Thymus (tissue), 11 donors: Measurements from ENCODE around the gene GSAP. TPM values are rescaled to one million over a fixed set of nuclear protein-coding genes. Genes with fewer than 3 reads are reported as not detected.
"Not testable (repeated sequence)": the region's sequence is repeated elsewhere in the genome, so short reads cannot be mapped to it uniquely, and the experiment has no call there.

ENCODE experiments used
- DNase-seq, 9 donors: peaks; one replicate each; pipeline ENCODE4 v3.0.0-alpha.2; 2013; ENCODE audit warnings: low spot score in 9 of 9, low read depth in 6 of 9, missing footprints in 1 of 9
- H3K27ac ChIP-seq, 2 donors: one replicate each; pipeline ENCODE4 v1.5.1; 2013; ENCODE audit warnings: control low read depth in 1 of 2, low read depth in 1 of 2, low read length in 1 of 2, mild to moderate bottlenecking in 1 of 2, moderate library complexity in 1 of 2
- H3K27me3 ChIP-seq, 2 donors: one replicate each; pipeline ENCODE4 v1.5.1; 2013; ENCODE audit warnings: low read length in 1 of 2; ENCODE audit not compliant: control insufficient read depth in 2 of 2, insufficient read depth in 1 of 2
- H3K36me3 ChIP-seq, 2 donors: one replicate each; pipeline ENCODE4 v1.5.1; 2013; ENCODE audit warnings: low read length in 1 of 2, mild to moderate bottlenecking in 1 of 2, moderate library complexity in 1 of 2; ENCODE audit not compliant: control insufficient read depth in 2 of 2, insufficient read depth in 2 of 2
- H3K4me1 ChIP-seq, 2 donors: one replicate each; pipeline ENCODE4 v1.5.1; 2013; ENCODE audit warnings: low read length in 2 of 2; ENCODE audit not compliant: control insufficient read depth in 2 of 2, insufficient read depth in 2 of 2
- H3K4me3 ChIP-seq, 2 donors: one replicate each; pipeline ENCODE4 v1.5.1; 2013; ENCODE audit warnings: low read length in 2 of 2, control low read depth in 1 of 2, mild to moderate bottlenecking in 1 of 2
- H3K9me3 ChIP-seq, 2 donors: one replicate each; pipeline ENCODE4 v1.5.1; 2013; ENCODE audit warnings: low read length in 1 of 2, mild to moderate bottlenecking in 1 of 2; ENCODE audit not compliant: control insufficient read depth in 2 of 2, insufficient read depth in 1 of 2
- WGBS: extraction: QIAGEN DNeasy Blood & Tissue Kit; methylation state at CpG from one replicate; pipeline ENCODE4 v1.1.7; 2013; 5-methylcytosine and 5-hydroxymethylcytosine counted together
- polyA plus RNA-seq: library from polyadenylated mRNA; stranded (reverse); fragments of 200-250 nt; gene quantifications from one replicate; pipeline ENCODE4 v1.2.3, GENCODE V29; 2013
- total RNA-seq: library from RNA; stranded (reverse); fragments of 120-200 nt; gene quantifications from one replicate; pipeline ENCODE4 v1.2.4, GENCODE V29; 2013
- donor health status: healthy.

The GSAP gene
- total and polyA plus RNA-seq, 2 donors, result 12.4 to 29.7 TPM

DNA sequence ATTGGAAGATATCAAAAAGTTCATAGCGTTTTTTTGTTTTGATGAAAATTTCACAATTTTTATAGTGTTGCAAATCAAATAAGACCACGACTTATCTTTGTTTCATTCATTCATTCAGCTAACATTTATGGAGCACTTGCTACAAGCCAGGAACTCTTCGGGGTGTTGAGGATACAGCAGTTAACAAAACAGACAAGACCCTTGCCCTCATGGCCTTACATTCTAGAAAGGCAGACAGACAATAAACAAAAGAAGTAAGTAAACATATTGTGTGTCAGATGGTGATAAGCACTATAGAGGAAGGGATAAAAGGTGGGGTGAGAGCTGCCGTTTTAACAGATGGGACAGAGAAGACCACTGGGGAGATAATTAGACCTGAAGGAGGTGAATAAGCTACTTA lies 41.6 kb upstream of the GSAP start:
- Histone ChIP-seq H3K4me3 (no peak overlapping the region), H3K36me3 (no peaks in the 10 kb centered on the region), H3K27ac (no peak overlapping the region), H3K27me3 (no peaks in the 10 kb centered on the region), H3K4me1 (no peaks in the 10 kb centered on the region), H3K9me3 (peaks cover 0 to 4% of the 10 kb centered on the region in 2 donors)
- WGBS, result 95% methylated on average over 4 of the region's 4 CpGs
- no peak for DNase-seq

GRCh38 chr7:77456696-77457095 lies 40.5 kb upstream of the GSAP start:
- 51% methylated on average over 4 of the region's 4 CpGs for WGBS
- H3K27ac ChIP-seq, result no peak overlapping the region
- peaks cover 0 to 4% of the 10 kb centered on the region in 2 donors for H3K9me3 ChIP-seq
- no peaks in the 10 kb centered on the region for H3K27me3 ChIP-seq
- H3K36me3 ChIP-seq, result no peaks in the 10 kb centered on the region
- no peak for DNase-seq
- no peaks in the 10 kb centered on the region for H3K4me1 ChIP-seq
- H3K4me3 ChIP-seq, result no peak overlapping the region

DNA sequence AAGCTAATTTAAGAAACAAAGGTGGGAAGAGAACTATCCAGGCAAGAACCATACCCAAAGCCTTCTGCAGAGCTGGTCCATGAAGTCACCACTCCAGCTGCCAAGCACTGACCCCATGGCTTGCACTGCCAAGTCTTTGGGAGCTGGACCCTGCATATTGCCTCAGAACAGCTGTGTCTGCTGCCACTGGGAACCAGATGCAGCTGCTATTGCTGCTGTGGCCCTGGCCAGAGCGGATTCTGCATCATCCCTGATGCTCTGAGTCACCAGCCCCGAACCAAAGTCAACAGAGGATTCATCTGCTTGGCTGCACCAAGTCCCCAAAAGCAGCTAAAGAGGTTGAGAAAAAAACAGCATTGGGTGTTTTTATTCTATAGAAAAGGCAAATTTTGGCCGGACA lies 39.2 kb upstream of the GSAP start:
- Histone ChIP-seq H3K9me3 (peaks cover 0 to 4% of the 10 kb centered on the region in 2 donors), H3K4me1 (no peaks in the 10 kb centered on the region), H3K36me3 (no peaks in the 10 kb centered on the region), H3K27ac (no peak overlapping the region), H3K4me3 (no peak overlapping the region), H3K27me3 (no peaks in the 10 kb centered on the region)
- no peak for DNase-seq
- WGBS, result 99% methylated on average over 3 of the region's 3 CpGs

GRCh38 chr7:77454802-77455201 lies 38.7 kb upstream of the GSAP start:
- H3K27ac ChIP-seq, result no peak overlapping the region
- H3K9me3 ChIP-seq, result peaks cover 0 to 4% of the 10 kb centered on the region in 2 donors
- H3K36me3 ChIP-seq, result no peaks in the 10 kb centered on the region
- WGBS, result 98% methylated on average over 4 of the region's 4 CpGs
- H3K4me1 ChIP-seq, result no peaks in the 10 kb centered on the region
- no peak overlapping the region for H3K4me3 ChIP-seq
- H3K27me3 ChIP-seq, result no peaks in the 10 kb centered on the region
- DNase-seq, result no peak

GRCh38 chr7:77453531-77453930 lies 37.4 kb upstream of the GSAP start:
- no peaks in the 10 kb centered on the region for H3K36me3 ChIP-seq
- 72% methylated on average over 2 of the region's 2 CpGs for WGBS
- H3K4me3 ChIP-seq, result no peak overlapping the region
- H3K4me1 ChIP-seq, result no peaks in the 10 kb centered on the region
- no peak overlapping the region for H3K27ac ChIP-seq
- H3K27me3 ChIP-seq, result no peaks in the 10 kb centered on the region
- DNase-seq, result no peak
- peaks cover 0 to 4% of the 10 kb centered on the region in 2 donors for H3K9me3 ChIP-seq

- not testable (repeated sequence) for DNase-seq, H3K4me1 ChIP-seq, H3K27me3 ChIP-seq, H3K36me3 ChIP-seq, H3K9me3 ChIP-seq, H3K27ac ChIP-seq, H3K4me3 ChIP-seq
- 98% methylated on average over 6 of the region's 6 CpGs for WGBS
Observed at GRCh38 chr7:77451950-77452349, 35.8 kb upstream of the GSAP start.

GRCh38 chr7:77450613-77451012 lies 34.5 kb upstream of the GSAP start:
- no peak for DNase-seq
- no peak overlapping the region for H3K27ac ChIP-seq
- no peaks in the 10 kb centered on the region for H3K27me3 ChIP-seq
- H3K4me1 ChIP-seq, result no peaks in the 10 kb centered on the region
- no peak overlapping the region for H3K4me3 ChIP-seq
- WGBS, result 98% methylated on average over 5 of the region's 5 CpGs
- peaks cover 0 to 4% of the 10 kb centered on the region in 2 donors for H3K9me3 ChIP-seq
- H3K36me3 ChIP-seq, result no peaks in the 10 kb centered on the region

DNA sequence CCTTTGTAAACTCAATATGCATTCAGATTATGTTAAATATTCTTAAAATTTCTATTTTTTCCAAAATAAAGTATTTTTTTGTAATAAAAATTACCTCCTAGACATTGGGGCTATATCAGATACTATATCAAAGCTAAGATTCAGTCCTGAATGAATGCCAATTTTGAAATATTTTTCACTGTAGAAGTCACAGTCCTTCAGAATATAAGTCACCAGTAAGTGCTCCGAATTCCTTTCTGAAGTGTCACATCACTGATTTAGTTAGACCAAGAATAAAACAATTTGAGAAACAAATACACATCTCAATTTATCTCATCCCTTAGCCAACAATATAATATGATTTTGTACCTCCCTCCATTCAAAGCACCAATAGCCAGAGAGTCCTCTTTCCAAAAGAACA lies 33.9 kb upstream of the GSAP start:
- H3K27ac ChIP-seq, result no peak overlapping the region
- no peak for DNase-seq
- H3K36me3 ChIP-seq, result no peaks in the 10 kb centered on the region
- H3K27me3 ChIP-seq, result no peaks in the 10 kb centered on the region
- H3K4me3 ChIP-seq, result no peak overlapping the region
- H3K9me3 ChIP-seq, result no peaks in the 10 kb centered on the region
- WGBS, result 97% methylated on average over 1 of the region's 1 CpG
- no peaks in the 10 kb centered on the region for H3K4me1 ChIP-seq

DNA sequence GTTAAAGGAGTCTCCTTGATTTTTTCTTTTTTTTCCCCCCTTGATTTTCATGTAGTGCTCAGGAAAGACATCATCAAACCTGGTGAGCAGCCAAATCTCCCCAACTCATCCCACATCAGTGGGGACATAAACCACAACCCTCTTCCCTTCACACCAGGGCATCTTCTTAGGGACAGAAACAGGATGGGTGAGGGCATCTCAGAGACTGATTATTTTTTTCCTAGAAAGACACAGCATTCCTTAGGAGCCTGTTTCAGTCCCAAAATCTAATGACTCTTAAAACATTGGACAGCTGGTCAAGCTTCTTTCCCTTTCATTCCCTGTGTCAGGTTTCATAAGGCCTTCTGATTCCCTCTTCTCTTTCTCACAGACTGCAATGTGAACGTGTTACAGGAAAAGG lies 31.5 kb upstream of the GSAP start:
- WGBS, result 93% methylated on average over 1 of the region's 1 CpG
- Histone ChIP-seq H3K27ac (no peak overlapping the region), H3K27me3 (no peaks in the 10 kb centered on the region), H3K36me3 (no peaks in the 10 kb centered on the region), H3K4me1 (no peaks in the 10 kb centered on the region), H3K4me3 (no peak overlapping the region), H3K9me3 (no peaks in the 10 kb centered on the region)
- no peak for DNase-seq

- Histone ChIP-seq H3K27ac (no peak overlapping the region), H3K4me1 (no peaks in the 10 kb centered on the region), H3K27me3 (no peaks in the 10 kb centered on the region), H3K4me3 (no peak overlapping the region), H3K36me3 (no peaks in the 10 kb centered on the region), H3K9me3 (no peaks in the 10 kb centered on the region)
- no peak for DNase-seq
- 87% methylated on average over 1 of the region's 1 CpG for WGBS
Observed at GRCh38 chr7:77444123-77444522, 28.0 kb upstream of the GSAP start.
